GM21529 (cell line): ENCODE measurements around the gene KCNC4.

ENCODE experiments used
- ATAC-seq: cut with Tn5 transposase; IDR thresholded peaks from one replicate; pipeline ENCODE4 v1.9.1; 2021; ENCODE audit not compliant: unreplicated experiment

Gene KCNC4

DNA sequence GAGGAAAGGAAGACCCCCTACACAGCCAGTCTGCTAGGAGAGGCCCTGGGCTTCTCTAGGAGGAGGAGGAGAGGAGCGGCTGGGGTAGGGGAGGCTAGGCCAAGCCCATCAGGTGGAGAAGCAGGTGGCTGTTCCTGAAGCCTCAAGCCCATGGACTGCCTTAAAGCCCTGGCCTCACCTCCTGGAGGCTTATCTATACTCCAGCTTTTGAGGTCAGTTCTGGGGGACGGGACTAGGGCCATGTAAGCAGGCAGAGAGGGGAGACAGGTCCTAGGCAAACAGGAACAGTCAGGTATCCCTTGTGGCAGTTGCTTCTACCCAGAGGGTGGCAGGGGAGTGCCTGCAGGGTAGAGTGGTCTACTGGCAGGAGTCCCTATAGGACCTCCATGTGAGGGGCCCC, 40.6 kb downstream of the KCNC4 start:
- no peak for ATAC-seq

DNA sequence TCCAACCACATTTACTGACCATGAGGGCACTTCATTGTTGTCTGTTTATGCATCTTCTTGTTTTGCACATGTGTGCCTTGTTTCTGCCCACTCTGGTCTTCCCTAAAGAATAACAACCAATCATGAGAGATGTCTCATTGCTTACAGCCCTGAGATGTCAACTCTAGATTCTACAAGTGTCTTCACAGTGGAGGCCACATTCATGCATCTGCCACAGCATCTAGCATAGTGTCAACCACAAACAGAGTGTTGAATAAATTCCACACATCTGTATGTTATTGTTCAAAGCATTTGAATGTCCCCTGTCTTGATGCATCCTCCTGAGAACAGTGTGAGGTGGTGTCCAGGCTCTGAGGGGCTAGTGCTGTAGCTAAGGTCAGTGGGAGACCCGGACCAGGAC, 43.1 kb downstream of the KCNC4 start:
- no peak for ATAC-seq

DNA sequence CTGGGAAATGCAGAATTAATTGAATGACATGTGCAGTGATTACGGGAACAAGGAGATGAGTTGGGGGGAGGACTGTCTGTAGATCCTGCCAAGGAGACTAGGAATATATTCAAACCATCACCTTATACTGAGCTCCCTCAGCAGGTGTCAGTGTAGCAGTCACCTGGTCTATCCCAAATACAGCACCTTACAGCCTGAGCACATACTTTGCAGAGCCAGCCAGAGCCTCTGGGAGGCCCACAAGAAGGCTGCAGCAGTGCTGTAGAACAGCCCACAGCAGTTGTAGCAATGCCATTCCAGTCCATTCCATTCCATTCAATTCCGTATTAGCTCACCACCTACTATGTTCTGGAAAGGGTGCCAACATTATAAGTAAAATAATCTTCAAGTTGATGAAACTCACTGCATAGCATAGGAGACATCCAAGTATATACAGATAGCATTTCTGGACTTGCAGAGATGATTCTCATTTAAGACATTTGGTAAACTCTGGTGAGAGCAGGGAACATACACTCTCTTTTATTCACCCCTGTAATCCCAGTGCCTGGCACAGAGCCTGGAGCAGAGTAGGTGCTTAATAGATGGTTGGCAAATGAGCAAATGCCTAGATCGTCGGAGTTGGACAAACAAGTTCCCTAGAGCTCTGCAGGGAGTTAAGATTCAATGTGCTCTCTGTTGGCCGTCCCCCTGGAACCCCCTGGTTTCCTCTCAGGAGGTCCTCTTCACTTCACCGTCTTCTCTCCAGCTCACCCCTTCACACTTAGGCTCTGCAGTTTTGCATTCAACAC, 44.7 kb downstream of the KCNC4 start:
- no peak for ATAC-seq

DNA sequence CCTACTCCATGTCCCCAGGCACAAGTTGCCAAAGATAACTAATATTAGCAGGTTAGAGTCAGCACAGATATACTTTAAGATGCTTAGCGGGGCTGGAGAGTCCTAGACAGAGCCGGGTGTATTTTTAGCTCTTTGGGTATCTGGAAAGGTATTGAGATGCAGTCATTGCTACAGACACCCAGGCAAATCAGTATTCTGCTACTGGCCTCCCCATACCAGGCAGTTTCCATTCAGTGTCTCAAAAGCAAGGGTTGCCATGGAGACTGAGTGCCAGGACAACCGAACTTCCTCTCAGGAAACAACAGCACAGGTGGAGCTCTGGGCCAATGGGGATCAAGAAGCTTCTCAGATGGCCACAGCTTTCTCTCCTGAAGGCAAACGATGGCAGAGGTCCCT, 45.3 kb downstream of the KCNC4 start:
- ATAC-seq, result no peak

DNA sequence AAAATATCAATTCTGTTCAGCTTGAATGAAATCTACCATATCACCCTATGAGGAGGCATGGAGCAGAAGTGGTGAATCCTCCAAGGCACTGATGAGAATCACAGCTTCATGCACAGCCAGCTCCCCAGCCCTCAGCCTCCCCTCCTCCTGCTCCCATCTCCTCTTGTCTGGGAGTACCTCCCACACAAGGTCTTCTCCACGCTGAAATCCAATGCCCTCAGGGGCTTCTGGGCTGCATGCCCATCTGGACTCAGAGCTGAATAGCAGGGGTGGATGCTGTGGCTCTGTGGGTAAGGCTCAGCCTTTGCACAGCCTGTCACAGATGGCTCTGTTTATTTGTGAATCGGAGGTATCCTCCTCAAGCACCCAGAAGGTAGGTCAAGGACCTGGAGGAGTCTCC, 48.6 kb downstream of the KCNC4 start:
- ATAC-seq, result no peak

DNA sequence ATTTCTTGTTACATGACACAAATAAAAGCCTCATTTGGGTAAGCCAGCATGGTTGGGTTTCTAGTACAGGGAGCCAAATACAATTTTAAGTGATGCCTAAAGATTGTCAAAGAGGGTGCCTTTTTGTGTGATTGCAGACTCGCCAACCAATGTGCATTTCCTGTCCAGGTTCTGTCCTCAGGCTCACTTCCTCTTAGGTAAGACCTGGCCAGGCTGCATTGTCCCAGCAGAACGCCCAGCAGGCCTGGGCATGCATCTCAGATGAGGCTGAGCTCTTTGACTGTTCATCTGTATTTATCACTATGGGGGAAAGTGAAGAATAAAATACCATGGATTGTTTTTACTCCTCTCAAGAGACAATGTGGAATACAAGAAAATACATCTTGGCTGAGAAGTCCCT, 49.7 kb downstream of the KCNC4 start:
- no peak for ATAC-seq
